LNCAP (cell line): ENCODE measurements around the gene ITPK1.

Source experiments
- CTCF ChIP-seq: fragments of 450-650 bp; IDR thresholded peaks from 2 replicates; pipeline ENCODE4 v1.5.1; 2017; ENCODE audit warnings: mild to moderate bottlenecking

ITPK1 gene

GRCh38 chr14:92937051-92937937, 178.4 kb downstream of the ITPK1 start:
- no peak for TF ChIP-seq CTCF

DNA sequence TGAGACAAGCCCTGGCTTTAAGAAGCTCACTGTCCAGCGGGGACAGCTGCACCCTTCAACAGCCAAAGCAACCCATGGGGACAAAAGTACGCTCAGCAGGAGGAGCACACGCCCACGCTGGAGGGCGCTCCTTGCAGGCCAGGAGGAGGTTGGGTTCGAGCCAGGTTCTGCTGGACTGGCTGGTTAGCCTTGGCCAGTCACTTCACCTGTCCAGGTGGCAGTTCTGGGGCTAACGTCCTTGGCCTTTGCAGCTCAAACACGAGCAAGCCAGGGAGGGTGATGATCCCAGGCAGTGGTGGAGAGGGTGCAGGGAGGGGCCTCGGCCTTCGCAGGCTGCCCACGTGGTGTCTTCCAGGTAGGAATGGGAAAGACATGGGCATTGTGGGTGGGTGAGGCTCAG, 179.6 kb downstream of the ITPK1 start:
- no peak for TF ChIP-seq CTCF

DNA sequence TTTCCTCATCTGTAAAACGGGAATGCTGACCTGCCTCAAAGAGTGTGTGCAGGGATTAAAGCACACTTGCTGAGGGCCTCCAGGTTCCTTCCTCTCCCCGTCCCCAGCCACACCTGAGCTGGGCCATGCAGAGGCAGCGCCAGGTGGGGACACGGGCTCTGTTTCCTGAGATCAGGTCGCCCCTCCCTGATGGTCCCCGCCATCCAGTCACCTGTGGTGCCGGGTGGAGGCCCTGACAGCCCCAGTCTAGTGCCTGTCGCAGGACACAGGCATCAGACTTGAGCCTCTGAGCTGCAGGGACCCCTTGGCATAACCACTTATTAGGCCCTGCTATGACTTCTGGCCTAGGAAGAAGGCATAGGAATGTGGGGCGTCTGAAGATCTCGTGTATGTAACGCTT, 180.3 kb downstream of the ITPK1 start:
- no peak for TF ChIP-seq CTCF

- TF ChIP-seq CTCF = no peak
These were observed 181.3 kb downstream of the ITPK1 start for GRCh38 chr14:92934196-92935085.

GRCh38 chr14:92933481-92933880, 182.2 kb downstream of the ITPK1 start:
- no peak for TF ChIP-seq CTCF

DNA sequence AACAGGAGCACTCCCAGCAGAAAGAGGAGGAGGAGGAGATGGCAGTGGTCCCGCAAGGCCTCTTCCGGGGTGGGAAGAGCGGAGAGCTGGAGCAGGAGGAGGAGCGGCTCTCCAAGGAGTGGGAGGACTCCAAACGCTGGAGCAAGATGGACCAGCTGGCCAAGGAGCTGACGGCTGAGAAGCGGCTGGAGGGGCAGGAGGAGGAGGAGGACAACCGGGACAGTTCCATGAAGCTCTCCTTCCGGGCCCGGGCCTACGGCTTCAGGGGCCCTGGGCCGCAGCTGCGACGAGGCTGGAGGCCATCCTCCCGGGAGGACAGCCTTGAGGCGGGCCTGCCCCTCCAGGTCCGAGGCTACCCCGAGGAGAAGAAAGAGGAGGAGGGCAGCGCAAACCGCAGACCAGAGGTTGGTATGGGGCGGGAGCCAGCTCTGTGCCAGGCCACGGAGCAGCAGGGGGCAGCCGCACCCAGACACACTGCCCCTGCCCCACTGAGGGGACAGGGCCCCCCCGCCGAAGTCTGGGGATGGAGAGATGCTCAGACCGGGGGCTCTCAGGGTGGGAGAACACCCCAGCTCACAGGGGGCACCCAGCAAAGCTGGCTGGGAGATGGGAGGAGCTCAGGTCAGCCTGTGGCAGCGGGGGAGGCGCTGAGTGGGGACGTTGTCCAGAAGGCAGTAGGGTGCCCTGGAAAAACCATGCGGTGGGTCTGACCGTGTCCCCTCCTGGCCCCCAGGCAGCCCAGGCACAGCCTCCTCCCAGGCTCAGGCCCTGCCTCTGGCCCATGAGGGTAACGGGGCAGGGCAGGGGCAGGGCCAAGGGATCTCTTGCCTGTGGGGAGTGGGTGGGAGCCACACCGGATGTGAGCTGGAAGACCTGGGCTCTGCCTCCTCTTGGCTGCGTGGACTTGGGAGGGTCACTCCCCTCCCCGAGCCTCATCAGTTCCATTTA, 183.0 kb downstream of the ITPK1 start:
- no peak for TF ChIP-seq CTCF
